HCT116 (cell line): ENCODE measurements around the gene C2orf68. TPM values are rescaled to one million over a fixed set of nuclear protein-coding genes. Genes with fewer than 3 reads are reported as not detected.

Source experiments
- ATAC-seq: fragments of 200-7000 bp; cut with Tn5 transposase; 2 replicates; pipeline ENCODE4 v1.9.1; 2020; ENCODE audit warnings: mild to moderate bottlenecking, moderate library complexity
- BruUV-seq: library from RNA; stranded (reverse); fragments of 400-500 nt; replicated peaks from 2 replicates; lab custom pipeline; 2021; lab: Mats Ljungman, UMichigan
- CTCF ChIA-PET: fragments of 300-600 bp; sonication (Branson Sonifier 250); formaldehyde crosslinking; loops from one replicate; lab custom pipeline; 2021; ENCODE audit warnings: antibody characterized with exemption; lab: Charles Lee
- POLR2A ChIA-PET: fragments of 300-600, 350-600 bp; sonication (Branson Sonifier 250); formaldehyde crosslinking; loops from one replicate; lab custom pipeline; 2021; ENCODE audit warnings: antibody characterized with exemption; lab: Charles Lee
- RAD21 ChIA-PET, 2 experiments: fragments of 300-600 bp; sonication (Branson Sonifier 250); formaldehyde crosslinking; loops; one replicate each; lab custom pipeline; 2023; ENCODE audit warnings: low total read pairs in 2 of 2; ENCODE audit not compliant: uncharacterized antibody in 2 of 2, unreplicated experiment in 2 of 2, low non-redundant PET in 1 of 2; lab: Charles Lee
- DNase-seq: peaks from one replicate; pipeline ENCODE4 v3.0.0-alpha.2; 2010; ENCODE audit warnings: low read depth, low spot score
- H2AFZ ChIP-seq: fragments of 200-600 bp; shearing (Covaris generic), sonication (generic); 2 replicates; pipeline ENCODE4 v1.6.1; 2017; ENCODE audit warnings: low read depth, mixed run types, mixed read lengths, antibody characterized with exemption, low read length; ENCODE audit not compliant: poor library complexity, severe bottlenecking
- H3K27ac ChIP-seq: 2 replicates; pipeline ENCODE4 v1.5.1; 2012; ENCODE audit warnings: low read depth, low read length
- H3K27me3 ChIP-seq: fragments of 200-600 bp; sonication (generic); 2 replicates; pipeline ENCODE4 v1.6.1; 2016; ENCODE audit warnings: mixed run types, low read length, mixed read lengths; ENCODE audit not compliant: insufficient read depth
- H3K36me3 ChIP-seq, 2 experiments: fragments of 200-500 bp in 1 of 2; fragments of 200-600 bp in 1 of 2; sonication (Bioruptor generic) in 1 of 2; sonication (generic) in 1 of 2; 2 replicates each; pipeline versions ENCODE4 v1.5.1 to v1.6.1; 2014 to 2016; ENCODE audit warnings: low read length in 2 of 2, inconsistent platforms in 1 of 2, mixed read lengths in 1 of 2, mixed run types in 1 of 2; ENCODE audit not compliant: insufficient read depth in 2 of 2, control insufficient read depth in 1 of 2
- H3K4me1 ChIP-seq, 2 experiments: fragments of 200-600 bp in 1 of 2; sonication (generic) in 1 of 2; 2 replicates each; pipeline versions ENCODE4 v1.5.1 to v1.6.1; 2012 to 2017; ENCODE audit warnings: low read length in 2 of 2, inconsistent platforms in 1 of 2, mild to moderate bottlenecking in 1 of 2, mixed read lengths in 1 of 2, mixed run types in 1 of 2, moderate library complexity in 1 of 2; ENCODE audit not compliant: insufficient read depth in 2 of 2, control insufficient read depth in 1 of 2
- H3K4me2 ChIP-seq: fragments of 200-600 bp; sonication (generic); 2 replicates; pipeline ENCODE4 v1.6.1; 2017; ENCODE audit warnings: mixed run types, low read length, mixed read lengths
- H3K4me3 ChIP-seq, 2 experiments: fragments of 200-600 bp in 1 of 2; sonication (generic) in 1 of 2; replicated peaks in 1 of 2; 2 replicates each; pipeline ENCODE4 v1.5.1; 2011 to 2016; ENCODE audit warnings: low read length in 2 of 2, control low read depth in 1 of 2, low read depth in 1 of 2, mild to moderate bottlenecking in 1 of 2, mixed read lengths in 1 of 2, mixed run types in 1 of 2
- H3K79me2 ChIP-seq: fragments of 200-600 bp; sonication (generic); 2 replicates; pipeline ENCODE4 v1.6.1; 2017; ENCODE audit warnings: mild to moderate bottlenecking, mixed run types, low read length, moderate library complexity, mixed read lengths; ENCODE audit not compliant: insufficient read depth
- H3K9ac ChIP-seq: fragments of 200-600 bp; sonication (generic); 2 replicates; pipeline ENCODE4 v1.6.1; 2016; ENCODE audit warnings: low read length, mixed read lengths
- H3K9me2 ChIP-seq: fragments of 200-600 bp; sonication (generic), shearing (Covaris generic); 2 replicates; pipeline ENCODE4 v1.6.1; 2017; ENCODE audit warnings: mixed run types, mild to moderate bottlenecking, moderate library complexity; ENCODE audit not compliant: insufficient read depth
- H3K9me3 ChIP-seq, 2 experiments: fragments of 200-500 bp in 1 of 2; fragments of 200-600 bp in 1 of 2; sonication (Bioruptor generic) in 1 of 2; sonication (generic) in 1 of 2; 2 replicates each; pipeline ENCODE4 v1.6.1; 2014 to 2017; ENCODE audit warnings: low read length in 2 of 2, mixed read lengths in 2 of 2, inconsistent platforms in 1 of 2, low read depth in 1 of 2, mild to moderate bottlenecking in 1 of 2, mixed run types in 1 of 2, moderate library complexity in 1 of 2; ENCODE audit not compliant: control insufficient read depth in 1 of 2, insufficient read depth in 1 of 2
- H4K20me1 ChIP-seq: fragments of 200-600 bp; sonication (generic), shearing (Covaris generic); 2 replicates; pipeline ENCODE4 v1.6.1; 2017; ENCODE audit warnings: mixed run types, mild to moderate bottlenecking, moderate library complexity; ENCODE audit not compliant: insufficient read depth
- CBX3 ChIP-seq: IDR thresholded peaks from 2 replicates; pipeline ENCODE4 v1.6.1; 2012; ENCODE audit warnings: low read depth
- EGR1 ChIP-seq: IDR thresholded peaks from 2 replicates; pipeline ENCODE4 v1.6.1; 2012; ENCODE audit warnings: low read depth
- EZH2 ChIP-seq: fragments of 200-600 bp; sonication (generic); IDR thresholded peaks from 2 replicates; pipeline ENCODE4 v1.6.1; 2017; ENCODE audit warnings: antibody characterized with exemption, mixed run types
- EZH2phosphoT487 ChIP-seq: fragments of 200-600 bp; IDR thresholded peaks from 2 replicates; pipeline ENCODE4 v1.6.1; 2018; ENCODE audit warnings: antibody characterized with exemption, borderline replicate concordance
- FOSL1 ChIP-seq: IDR thresholded peaks from 2 replicates; pipeline ENCODE4 v1.6.1; 2012; ENCODE audit warnings: low read depth
- JUND ChIP-seq: IDR thresholded peaks from 2 replicates; pipeline ENCODE4 v1.6.1; 2012
- POLR2A ChIP-seq: IDR thresholded peaks from 2 replicates; pipeline ENCODE4 v1.7.0; 2011; ENCODE audit warnings: borderline replicate concordance; ENCODE audit not compliant: insufficient read depth, insufficient read length; ENCODE audit errors: extremely low read depth
- POLR2AphosphoS5 ChIP-seq: IDR thresholded peaks from 2 replicates; pipeline ENCODE4 v1.6.1; 2011; ENCODE audit warnings: mild to moderate bottlenecking, low read depth, low read length, moderate library complexity
- RAD21 ChIP-seq: IDR thresholded peaks from 2 replicates; pipeline ENCODE4 v1.6.1; 2012; ENCODE audit warnings: low read depth, mild to moderate bottlenecking
- TCF7L2 ChIP-seq: IDR thresholded peaks from 2 replicates; pipeline ENCODE4 v1.7.0; 2011; ENCODE audit warnings: borderline replicate concordance, inconsistent platforms; ENCODE audit not compliant: insufficient read depth, insufficient read length; ENCODE audit errors: extremely low read depth
- ZFX ChIP-seq: fragments of 450-650 bp; IDR thresholded peaks from 2 replicates; pipeline ENCODE4 v1.6.1; 2017
- intact Hi-C: fragments of 100-400 bp; cut with micrococcal nuclease; formaldehyde crosslinking; loops from 2 replicates; pipeline ENCODE4 v1.10.0; 2022
- total RNA-seq: library from RNA; stranded (reverse); gene quantifications from one replicate; pipeline ENCODE4 v1.2.1, GENCODE V29; 2021; ENCODE audit not compliant: unreplicated experiment
- TF ChIP-seq, protein P1 (sequence below): IDR thresholded peaks from 2 replicates; pipeline ENCODE4 v1.6.1; 2011; ENCODE audit warnings: mild to moderate bottlenecking, low read length, moderate library complexity; ENCODE audit not compliant: insufficient replicate concordance; ENCODE audit errors: extremely low read depth
- TF ChIP-seq, protein P2 (sequence below): IDR thresholded peaks from 2 replicates; pipeline ENCODE4 v1.6.1; 2012
- TF ChIP-seq, protein P3 (sequence below): IDR thresholded peaks from 2 replicates; pipeline ENCODE4 v1.6.1; 2012; ENCODE audit warnings: low read depth

Gene C2orf68
- total RNA-seq, 1 experiment from 2014 or later: 21.8 TPM

DNA sequence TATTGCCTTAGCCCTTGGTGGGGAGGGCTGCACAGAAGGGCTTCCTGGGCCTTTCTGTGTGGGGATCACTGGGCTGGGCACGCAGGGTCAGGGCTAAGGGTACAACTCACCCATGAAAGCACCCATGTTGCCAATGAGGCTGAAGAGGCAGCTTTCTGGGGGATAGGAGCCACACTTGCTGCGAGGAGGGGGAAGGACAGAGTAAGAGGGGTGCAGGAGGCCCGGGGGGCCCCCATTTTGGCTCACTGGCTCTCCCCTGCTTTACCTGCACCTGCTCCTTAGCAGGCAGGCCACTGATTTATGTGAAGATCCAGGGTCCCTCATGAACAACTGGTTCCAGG lies 11.7 kb downstream of the C2orf68 start:
- Histone ChIP-seq H3K36me3 (peaks cover 4 to 5% of the 10 kb centered on the region in 2 experiments; a peak in 3 of 4 replicates), H3K27ac (no peak overlapping the region), H3K4me1 (peaks cover 11 to 25% of the 10 kb centered on the region in 2 experiments), H3K9me2 (no peaks in the 10 kb centered on the region), H3K9ac (no peak overlapping the region), H3K4me2 (no peak overlapping the region), H3K27me3 (no peaks in the 10 kb centered on the region)
- BruUV-seq: no TSS peak
- CTCF ChIA-PET: no interaction called here
- no peak for ATAC-seq
- intact Hi-C loops: loop anchor here (5.0 kb wide), 1 partner anchor 188 kb away; the partner anchor contains the start of gene CAPG
- POLR2A ChIA-PET: interaction anchor here (0.6 kb wide), 1 partner anchor 12 kb away, joined by 3 read pairs; the partner anchor contains the start of gene C2orf68
- no peak for DNase-seq
- no peak for TF ChIP-seq FOSL1
- TF ChIP-seq, all 23 proteins: peak for 0
- H3K9me3 ChIP-seq: no peaks in the 10 kb centered on the region
- no peak overlapping the region for H2AFZ ChIP-seq
- no peaks in the 10 kb centered on the region for H4K20me1 ChIP-seq
- no peak overlapping the region for H3K4me3 ChIP-seq
- RAD21 ChIA-PET: no interaction called here
- H3K79me2 ChIP-seq: peaks cover 18% of the 10 kb centered on the region

DNA sequence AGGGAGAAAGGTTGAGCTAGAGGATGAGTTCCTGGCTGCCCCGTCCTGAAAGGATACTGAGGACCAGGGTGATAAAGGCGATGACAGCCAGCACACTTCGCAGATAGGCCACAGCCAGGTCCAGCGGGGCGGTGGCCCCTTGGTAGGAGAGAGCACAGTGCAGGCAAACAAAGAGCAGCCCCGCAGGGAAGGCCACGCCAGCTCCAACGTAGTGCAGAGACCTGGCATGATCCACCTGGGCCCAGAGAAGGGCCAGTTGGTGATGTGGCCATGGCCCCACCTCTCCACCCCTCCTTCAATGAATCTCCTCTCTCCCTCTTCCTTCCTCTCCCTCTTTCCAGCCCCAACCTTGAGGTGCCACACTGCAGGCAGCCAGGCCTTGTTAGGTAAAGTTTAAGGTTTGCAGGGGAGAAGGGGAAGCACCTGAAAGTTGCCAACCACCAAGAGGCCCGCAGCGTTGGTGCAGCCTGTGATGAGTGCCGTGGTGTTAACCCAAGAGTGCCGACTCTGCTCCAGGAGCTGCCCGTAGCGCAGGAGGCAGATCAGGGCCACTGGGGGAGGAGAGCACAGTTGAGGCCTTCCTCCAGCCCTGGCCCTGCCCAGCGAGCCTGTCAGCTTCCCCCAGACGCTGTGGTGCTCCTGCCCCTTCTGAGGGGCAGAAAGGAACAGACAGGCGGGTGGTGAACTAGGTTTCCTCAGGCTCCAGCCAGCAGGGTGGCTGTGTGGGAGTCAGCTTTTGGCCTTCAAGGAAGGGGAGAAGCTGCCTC lies 12.2 kb downstream of the C2orf68 start:
- Histone ChIP-seq H3K36me3 (peaks cover 4 to 5% of the 10 kb centered on the region in 2 experiments; a peak in 3 of 4 replicates), H3K9ac (no peak overlapping the region), H3K4me1 (peaks cover 11 to 29% of the 10 kb centered on the region in 2 experiments), H3K27me3 (no peaks in the 10 kb centered on the region), H3K4me3 (no peak overlapping the region), H3K27ac (no peak overlapping the region), H4K20me1 (no peaks in the 10 kb centered on the region), H3K9me2 (no peaks in the 10 kb centered on the region), H2AFZ (no peak overlapping the region), H3K79me2 (peaks cover 18% of the 10 kb centered on the region), H3K4me2 (no peak overlapping the region), H3K9me3 (no peaks in the 10 kb centered on the region)
- intact Hi-C loops: loop anchor here (5.0 kb wide), 1 partner anchor 187 kb away; the partner anchor contains the start of gene CAPG
- ATAC-seq: no peak
- RAD21 ChIA-PET: no interaction called here
- DNase-seq: no peak
- POLR2A ChIA-PET: no interaction called here
- no TSS peak for BruUV-seq
- CTCF ChIA-PET: no interaction called here
- TF ChIP-seq, protein P1, sequence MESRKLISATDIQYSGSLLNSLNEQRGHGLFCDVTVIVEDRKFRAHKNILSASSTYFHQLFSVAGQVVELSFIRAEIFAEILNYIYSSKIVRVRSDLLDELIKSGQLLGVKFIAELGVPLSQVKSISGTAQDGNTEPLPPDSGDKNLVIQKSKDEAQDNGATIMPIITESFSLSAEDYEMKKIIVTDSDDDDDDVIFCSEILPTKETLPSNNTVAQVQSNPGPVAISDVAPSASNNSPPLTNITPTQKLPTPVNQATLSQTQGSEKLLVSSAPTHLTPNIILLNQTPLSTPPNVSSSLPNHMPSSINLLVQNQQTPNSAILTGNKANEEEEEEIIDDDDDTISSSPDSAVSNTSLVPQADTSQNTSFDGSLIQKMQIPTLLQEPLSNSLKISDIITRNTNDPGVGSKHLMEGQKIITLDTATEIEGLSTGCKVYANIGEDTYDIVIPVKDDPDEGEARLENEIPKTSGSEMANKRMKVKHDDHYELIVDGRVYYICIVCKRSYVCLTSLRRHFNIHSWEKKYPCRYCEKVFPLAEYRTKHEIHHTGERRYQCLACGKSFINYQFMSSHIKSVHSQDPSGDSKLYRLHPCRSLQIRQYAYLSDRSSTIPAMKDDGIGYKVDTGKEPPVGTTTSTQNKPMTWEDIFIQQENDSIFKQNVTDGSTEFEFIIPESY: no peak
- TF ChIP-seq EZH2phosphoT487 (no peak), EGR1 (no peak), RAD21 (no peak), TCF7L2 (no peak), ZFX (no peak), CBX3 (no peak), JUND (no peak), FOSL1 (no peak), EZH2 (no peak), POLR2A (no peak), POLR2AphosphoS5 (no peak)
- TF ChIP-seq, protein P2, sequence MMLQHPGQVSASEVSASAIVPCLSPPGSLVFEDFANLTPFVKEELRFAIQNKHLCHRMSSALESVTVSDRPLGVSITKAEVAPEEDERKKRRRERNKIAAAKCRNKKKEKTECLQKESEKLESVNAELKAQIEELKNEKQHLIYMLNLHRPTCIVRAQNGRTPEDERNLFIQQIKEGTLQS: no peak
- TF ChIP-seq, protein P3, sequence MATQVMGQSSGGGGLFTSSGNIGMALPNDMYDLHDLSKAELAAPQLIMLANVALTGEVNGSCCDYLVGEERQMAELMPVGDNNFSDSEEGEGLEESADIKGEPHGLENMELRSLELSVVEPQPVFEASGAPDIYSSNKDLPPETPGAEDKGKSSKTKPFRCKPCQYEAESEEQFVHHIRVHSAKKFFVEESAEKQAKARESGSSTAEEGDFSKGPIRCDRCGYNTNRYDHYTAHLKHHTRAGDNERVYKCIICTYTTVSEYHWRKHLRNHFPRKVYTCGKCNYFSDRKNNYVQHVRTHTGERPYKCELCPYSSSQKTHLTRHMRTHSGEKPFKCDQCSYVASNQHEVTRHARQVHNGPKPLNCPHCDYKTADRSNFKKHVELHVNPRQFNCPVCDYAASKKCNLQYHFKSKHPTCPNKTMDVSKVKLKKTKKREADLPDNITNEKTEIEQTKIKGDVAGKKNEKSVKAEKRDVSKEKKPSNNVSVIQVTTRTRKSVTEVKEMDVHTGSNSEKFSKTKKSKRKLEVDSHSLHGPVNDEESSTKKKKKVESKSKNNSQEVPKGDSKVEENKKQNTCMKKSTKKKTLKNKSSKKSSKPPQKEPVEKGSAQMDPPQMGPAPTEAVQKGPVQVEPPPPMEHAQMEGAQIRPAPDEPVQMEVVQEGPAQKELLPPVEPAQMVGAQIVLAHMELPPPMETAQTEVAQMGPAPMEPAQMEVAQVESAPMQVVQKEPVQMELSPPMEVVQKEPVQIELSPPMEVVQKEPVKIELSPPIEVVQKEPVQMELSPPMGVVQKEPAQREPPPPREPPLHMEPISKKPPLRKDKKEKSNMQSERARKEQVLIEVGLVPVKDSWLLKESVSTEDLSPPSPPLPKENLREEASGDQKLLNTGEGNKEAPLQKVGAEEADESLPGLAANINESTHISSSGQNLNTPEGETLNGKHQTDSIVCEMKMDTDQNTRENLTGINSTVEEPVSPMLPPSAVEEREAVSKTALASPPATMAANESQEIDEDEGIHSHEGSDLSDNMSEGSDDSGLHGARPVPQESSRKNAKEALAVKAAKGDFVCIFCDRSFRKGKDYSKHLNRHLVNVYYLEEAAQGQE: no peak
